Vagina (tissue), 2 donors: Measurements from ENCODE around the gene WWOX. TPM values are rescaled to one million over a fixed set of nuclear protein-coding genes. Genes with fewer than 3 reads are reported as not detected.

Experiments used
- DNase-seq, 2 donors: peaks; one replicate each; pipeline ENCODE4 v3.0.0-alpha.2; 2017; ENCODE audit errors: extremely low spot score in 2 of 2
- H3K27ac ChIP-seq: fragments of 200-600 bp; sonication (generic); one replicate; pipeline ENCODE4 v1.5.1; 2019
- H3K27me3 ChIP-seq: fragments of 200-600 bp; sonication (generic); one replicate; pipeline ENCODE4 v1.5.1; 2019
- H3K36me3 ChIP-seq, 2 donors: fragments of 200-600 bp; sonication (generic); one replicate each; pipeline ENCODE4 v1.5.1; 2017 to 2019
- H3K4me1 ChIP-seq: fragments of 200-600 bp; sonication (generic); one replicate; pipeline ENCODE4 v1.5.1; 2019
- H3K4me3 ChIP-seq, 2 donors: fragments of 200-600 bp; sonication (generic); 1 replicate in 1 of 2; 2 replicates in 1 of 2; pipeline ENCODE4 v1.5.1; 2016 to 2019
- H3K9me3 ChIP-seq: fragments of 200-600 bp; sonication (generic); one replicate; pipeline ENCODE4 v1.5.1; 2019
- CTCF ChIP-seq, 3 experiments: fragments of 450-650 bp in 2 of 3; fragments of 200-600 bp in 1 of 3; sonication (generic) in 1 of 3; IDR thresholded peaks; one replicate each; pipeline ENCODE4 v1.5.1; 2017 to 2019; ENCODE audit warnings: antibody characterized with exemption in 3 of 3, mild to moderate bottlenecking in 2 of 3, moderate library complexity in 2 of 3
- POLR2A ChIP-seq, 2 donors: fragments of 450-650 bp; IDR thresholded peaks; one replicate each; pipeline ENCODE4 v1.6.1; 2017; ENCODE audit warnings: antibody characterized with exemption in 2 of 2, mild to moderate bottlenecking in 2 of 2, moderate library complexity in 2 of 2
- POLR2AphosphoS5 ChIP-seq, 2 donors: sonication (generic); formaldehyde crosslinking; IDR thresholded peaks; one replicate each; pipeline ENCODE4 v1.9.0; 2017; ENCODE audit warnings: antibody characterized with exemption in 2 of 2, mild to moderate bottlenecking in 2 of 2, low read depth in 1 of 2; ENCODE audit not compliant: insufficient read depth in 1 of 2
- intact Hi-C: fragments of 100-400 bp; cut with DNase I; formaldehyde crosslinking; loops from one replicate; pipeline ENCODE4 v1.15.1; 2023
- total RNA-seq: library from RNA; depleted of rRNA; stranded (reverse); fragments of >200 nt; gene quantifications from one replicate; pipeline ENCODE4 v1.2.3, GENCODE V29; 2016

The WWOX gene
- total RNA-seq, 1 donor from 2014 or later: 33.1 TPM

GRCh38 chr16:78642621-78643285 lies 543.3 kb downstream of the WWOX start:
- intact Hi-C loops: no loop called here
- Histone ChIP-seq H3K9me3 (no peaks in the 10 kb centered on the region), H3K27ac (no peak overlapping the region), H3K4me3 (no peak overlapping the region), H3K4me1 (no peaks in the 10 kb centered on the region), H3K27me3 (no peaks in the 10 kb centered on the region), H3K36me3 (no peaks in the 10 kb centered on the region)
- no peak for TF ChIP-seq POLR2AphosphoS5 (IDR thresholded peaks at IDR 0.05; ENCODE audit: insufficient read depth in 1 of 2, low read depth in 1 of 2)
- no peak for TF ChIP-seq POLR2A (IDR thresholded peaks at IDR 0.05)
- DNase-seq: no peak

- H3K4me1 ChIP-seq: peaks cover 10% of the 10 kb centered on the region
- H3K27ac ChIP-seq: no peak overlapping the region
- intact Hi-C loops: no loop called here
- no peaks in the 10 kb centered on the region for H3K27me3 ChIP-seq
- no peaks in the 10 kb centered on the region for H3K36me3 ChIP-seq
- no peak for TF ChIP-seq POLR2A (IDR thresholded peaks at IDR 0.05)
- no peak for TF ChIP-seq CTCF (IDR thresholded peaks at IDR 0.05)
- TF ChIP-seq POLR2AphosphoS5 (IDR thresholded peaks at IDR 0.05; ENCODE audit: insufficient read depth in 1 of 2, low read depth in 1 of 2): no peak
- no peak for DNase-seq
- H3K9me3 ChIP-seq: no peaks in the 10 kb centered on the region
- no peak overlapping the region for H3K4me3 ChIP-seq
Observed at GRCh38 chr16:78645657-78646056, 546.2 kb downstream of the WWOX start.

GRCh38 chr16:78647019-78647418 lies 547.6 kb downstream of the WWOX start:
- intact Hi-C loops: no loop called here
- Histone ChIP-seq H3K36me3 (no peaks in the 10 kb centered on the region), H3K4me1 (peaks cover 10% of the 10 kb centered on the region), H3K9me3 (no peaks in the 10 kb centered on the region), H3K4me3 (no peak overlapping the region), H3K27me3 (no peaks in the 10 kb centered on the region), H3K27ac (no peak overlapping the region)
- no peak for TF ChIP-seq CTCF (IDR thresholded peaks at IDR 0.05)
- no peak for TF ChIP-seq POLR2AphosphoS5 (IDR thresholded peaks at IDR 0.05; ENCODE audit: insufficient read depth in 1 of 2, low read depth in 1 of 2)
- TF ChIP-seq POLR2A (IDR thresholded peaks at IDR 0.05): no peak
- DNase-seq: no peak

GRCh38 chr16:78647491-78647890 lies 548.0 kb downstream of the WWOX start:
- H3K27ac ChIP-seq: no peak overlapping the region
- TF ChIP-seq POLR2AphosphoS5 (IDR thresholded peaks at IDR 0.05; ENCODE audit: insufficient read depth in 1 of 2, low read depth in 1 of 2) (no peak), POLR2A (IDR thresholded peaks at IDR 0.05) (no peak), CTCF (IDR thresholded peaks at IDR 0.05) (no peak)

GRCh38 chr16:78648517-78648916 lies 549.1 kb downstream of the WWOX start:
- DNase-seq: no peak
- no peaks in the 10 kb centered on the region for H3K9me3 ChIP-seq
- no peak for TF ChIP-seq CTCF (IDR thresholded peaks at IDR 0.05)
- TF ChIP-seq POLR2A (IDR thresholded peaks at IDR 0.05): no peak
- no peak for TF ChIP-seq POLR2AphosphoS5 (IDR thresholded peaks at IDR 0.05; ENCODE audit: insufficient read depth in 1 of 2, low read depth in 1 of 2)
- no peaks in the 10 kb centered on the region for H3K27me3 ChIP-seq
- intact Hi-C loops: no loop called here
- H3K4me1 ChIP-seq: peaks cover 10% of the 10 kb centered on the region
- no peak overlapping the region for H3K4me3 ChIP-seq
- no peaks in the 10 kb centered on the region for H3K36me3 ChIP-seq
- no peak overlapping the region for H3K27ac ChIP-seq

More at GRCh38 chr16:78647491-78647890, 548.0 kb downstream of the WWOX start:
- H3K4me3 ChIP-seq: no peak overlapping the region
- H3K9me3 ChIP-seq: no peaks in the 10 kb centered on the region
- no peaks in the 10 kb centered on the region for H3K27me3 ChIP-seq
- peaks cover 10% of the 10 kb centered on the region for H3K4me1 ChIP-seq
- intact Hi-C loops: no loop called here
- no peak for DNase-seq
- H3K36me3 ChIP-seq: no peaks in the 10 kb centered on the region
